Osteoblast (primary cell): ENCODE results near the gene PCCA. TPM values are rescaled to one million over a fixed set of nuclear protein-coding genes. Genes with fewer than 3 reads are reported as not detected.
"Not testable (repeated sequence)": the region's sequence is repeated elsewhere in the genome, so short reads cannot be mapped to it uniquely, and the experiment has no call there.

Experiments
- DNase-seq: peaks from one replicate; pipeline ENCODE4 v3.0.0; 2011; ENCODE audit warnings: low spot score, mixed read lengths; ENCODE audit not compliant: insufficient read length; ENCODE audit errors: missing footprints
- H2AFZ ChIP-seq: 2 replicates; pipeline ENCODE4 v1.6.0; 2011; ENCODE audit warnings: mild to moderate bottlenecking, low read length
- H3K27ac ChIP-seq: 2 replicates; pipeline ENCODE4 v1.5.1; 2011; ENCODE audit warnings: mild to moderate bottlenecking, low read depth, low read length, moderate library complexity
- H3K27me3 ChIP-seq: 2 replicates; pipeline ENCODE4 v1.6.0; 2012; ENCODE audit warnings: mild to moderate bottlenecking, control low read depth, inconsistent platforms, low read length, moderate library complexity; ENCODE audit not compliant: insufficient read depth
- H3K36me3 ChIP-seq: 2 replicates; pipeline ENCODE4 v1.5.1; 2011; ENCODE audit warnings: mild to moderate bottlenecking, low read length, control low read depth, moderate library complexity; ENCODE audit not compliant: insufficient read depth
- H3K4me1 ChIP-seq: 2 replicates; pipeline ENCODE4 v1.5.1; 2011; ENCODE audit warnings: mild to moderate bottlenecking, low read length, control low read depth, moderate library complexity; ENCODE audit not compliant: insufficient read depth
- H3K4me2 ChIP-seq: 2 replicates; pipeline ENCODE4 v1.6.0; 2011; ENCODE audit warnings: mild to moderate bottlenecking, low read length; ENCODE audit not compliant: insufficient read depth
- H3K4me3 ChIP-seq: fragments of 200-600 bp; sonication (generic); 3 replicates; pipeline ENCODE4 v1.5.1; 2012; ENCODE audit warnings: mild to moderate bottlenecking, low read length, inconsistent platforms; ENCODE audit not compliant: insufficient read depth
- H3K79me2 ChIP-seq: 2 replicates; pipeline ENCODE4 v1.6.0; 2012; ENCODE audit warnings: mild to moderate bottlenecking, low read length, control low read depth, inconsistent platforms; ENCODE audit not compliant: insufficient read depth
- H3K9me3 ChIP-seq: 2 replicates; pipeline ENCODE4 v1.5.1; 2011; ENCODE audit warnings: low read depth, low read length, control low read depth
- H4K20me1 ChIP-seq: 2 replicates; pipeline ENCODE4 v1.6.0; 2012; ENCODE audit warnings: mild to moderate bottlenecking, low read length, control low read depth; ENCODE audit not compliant: insufficient read depth
- total RNA-seq: library from RNA; depleted of rRNA; stranded (reverse); fragments of >200 nt; gene quantifications from 2 replicates; pipeline ENCODE4 v1.2.3, GENCODE V29; 2012
- TF ChIP-seq, protein P1 (sequence below): IDR thresholded peaks from 2 replicates; pipeline ENCODE4 v1.5.1; 2011; ENCODE audit warnings: mild to moderate bottlenecking, low read depth, low read length, moderate library complexity; ENCODE audit errors: extremely low read depth

The PCCA gene
- total RNA-seq, 1 donor, result 40.5 TPM

DNA sequence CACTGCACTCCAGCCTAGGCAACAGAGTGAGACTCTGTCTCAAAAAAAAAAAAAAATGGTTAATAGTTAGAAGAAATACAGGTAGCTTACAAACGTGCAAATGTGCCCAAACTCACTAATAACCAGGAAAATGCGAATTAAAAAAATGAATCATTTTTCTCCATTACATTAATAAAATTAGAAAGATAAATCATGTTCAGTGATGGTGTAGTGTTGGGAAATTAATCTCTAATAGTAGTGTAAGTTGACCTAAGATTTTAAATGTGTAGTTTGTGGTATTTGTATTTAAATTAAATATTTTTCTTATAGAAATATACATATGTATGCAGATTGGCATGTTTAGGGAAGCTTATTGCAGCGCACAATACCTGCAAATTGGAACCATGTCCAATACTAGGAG, 57.6 kb downstream of the PCCA start:
- Histone ChIP-seq H3K4me2 (no peak overlapping the region), H3K79me2 (peaks cover 2% of the 10 kb centered on the region), H4K20me1 (no peaks in the 10 kb centered on the region), H3K36me3 (peaks cover 4% of the 10 kb centered on the region), H3K9me3 (no peaks in the 10 kb centered on the region), H2AFZ (no peak overlapping the region), H3K27ac (no peak overlapping the region), H3K4me1 (no peaks in the 10 kb centered on the region), H3K4me3 (no peak overlapping the region), H3K27me3 (no peaks in the 10 kb centered on the region)
- DNase-seq, result no peak
- TF ChIP-seq, protein P1, sequence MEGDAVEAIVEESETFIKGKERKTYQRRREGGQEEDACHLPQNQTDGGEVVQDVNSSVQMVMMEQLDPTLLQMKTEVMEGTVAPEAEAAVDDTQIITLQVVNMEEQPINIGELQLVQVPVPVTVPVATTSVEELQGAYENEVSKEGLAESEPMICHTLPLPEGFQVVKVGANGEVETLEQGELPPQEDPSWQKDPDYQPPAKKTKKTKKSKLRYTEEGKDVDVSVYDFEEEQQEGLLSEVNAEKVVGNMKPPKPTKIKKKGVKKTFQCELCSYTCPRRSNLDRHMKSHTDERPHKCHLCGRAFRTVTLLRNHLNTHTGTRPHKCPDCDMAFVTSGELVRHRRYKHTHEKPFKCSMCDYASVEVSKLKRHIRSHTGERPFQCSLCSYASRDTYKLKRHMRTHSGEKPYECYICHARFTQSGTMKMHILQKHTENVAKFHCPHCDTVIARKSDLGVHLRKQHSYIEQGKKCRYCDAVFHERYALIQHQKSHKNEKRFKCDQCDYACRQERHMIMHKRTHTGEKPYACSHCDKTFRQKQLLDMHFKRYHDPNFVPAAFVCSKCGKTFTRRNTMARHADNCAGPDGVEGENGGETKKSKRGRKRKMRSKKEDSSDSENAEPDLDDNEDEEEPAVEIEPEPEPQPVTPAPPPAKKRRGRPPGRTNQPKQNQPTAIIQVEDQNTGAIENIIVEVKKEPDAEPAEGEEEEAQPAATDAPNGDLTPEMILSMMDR, result no peak

- H3K9me3 ChIP-seq, result no peaks in the 10 kb centered on the region
- no peak overlapping the region for H3K4me3 ChIP-seq
- TF ChIP-seq, protein P1, result no peak
- no peak overlapping the region for H2AFZ ChIP-seq
- H4K20me1 ChIP-seq, result no peaks in the 10 kb centered on the region
- H3K79me2 ChIP-seq, result no peaks in the 10 kb centered on the region
- no peak for DNase-seq
- no peaks in the 10 kb centered on the region for H3K4me1 ChIP-seq
- peaks cover 4% of the 10 kb centered on the region for H3K36me3 ChIP-seq
- H3K27ac ChIP-seq, result no peak overlapping the region
- no peak overlapping the region for H3K4me2 ChIP-seq
- H3K27me3 ChIP-seq, result no peaks in the 10 kb centered on the region
Measured at GRCh38 chr13:100147825-100148224, 58.9 kb downstream of the PCCA start.

- Histone ChIP-seq H2AFZ (no peak overlapping the region), H3K27ac (no peak overlapping the region), H3K36me3 (peaks cover 4% of the 10 kb centered on the region), H3K27me3 (no peaks in the 10 kb centered on the region), H3K4me2 (no peak overlapping the region), H4K20me1 (no peaks in the 10 kb centered on the region), H3K4me3 (no peak overlapping the region), H3K79me2 (no peaks in the 10 kb centered on the region), H3K9me3 (no peaks in the 10 kb centered on the region), H3K4me1 (no peaks in the 10 kb centered on the region)
- TF ChIP-seq, protein P1, result no peak
- DNase-seq, result no peak
Measured at GRCh38 chr13:100148422-100148821, 59.5 kb downstream of the PCCA start.

DNA sequence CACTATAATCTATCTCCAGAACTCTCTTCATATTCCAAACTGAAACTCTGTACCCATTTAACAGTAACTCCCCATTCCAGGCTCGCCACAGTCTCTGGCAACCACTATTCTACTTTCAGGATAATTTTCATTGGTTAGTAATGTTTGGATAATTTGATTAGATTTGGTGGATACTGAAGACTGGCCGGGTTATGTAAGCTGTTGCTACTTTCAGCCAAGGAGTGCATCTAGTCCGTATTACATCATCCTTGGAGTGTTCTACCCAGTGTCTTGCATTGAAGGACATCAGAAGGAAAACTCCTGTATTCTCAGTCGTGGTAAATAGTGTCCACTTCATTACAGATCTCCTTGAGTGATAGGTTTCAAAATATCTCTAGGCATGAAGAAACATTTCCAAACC, 60.5 kb downstream of the PCCA start:
- no peak for DNase-seq
- Histone ChIP-seq H3K79me2 (no peaks in the 10 kb centered on the region), H3K27me3 (no peaks in the 10 kb centered on the region), H3K4me3 (no peak overlapping the region), H3K36me3 (peaks cover 4% of the 10 kb centered on the region), H3K27ac (no peak overlapping the region), H3K4me1 (no peaks in the 10 kb centered on the region), H4K20me1 (no peaks in the 10 kb centered on the region), H2AFZ (no peak overlapping the region), H3K9me3 (no peaks in the 10 kb centered on the region), H3K4me2 (no peak overlapping the region)
- TF ChIP-seq, protein P1, result no peak

- not testable (repeated sequence) for H2AFZ ChIP-seq, H3K4me2 ChIP-seq, H3K9me3 ChIP-seq
Measured at GRCh38 chr13:100150711-100151110, 61.8 kb downstream of the PCCA start.

More at GRCh38 chr13:100150711-100151110, 61.8 kb downstream of the PCCA start:
- not testable (repeated sequence) for DNase-seq, H3K4me1 ChIP-seq, H3K27ac ChIP-seq, H3K79me2 ChIP-seq, H3K4me3 ChIP-seq, H4K20me1 ChIP-seq, H3K36me3 ChIP-seq, H3K27me3 ChIP-seq
